Keratinocyte (primary cell): ENCODE data around the gene SIRT4. TPM values are rescaled to one million over a fixed set of nuclear protein-coding genes. Genes with fewer than 3 reads are reported as not detected.

Experiments used
- DNase-seq: peaks from one replicate; pipeline ENCODE4 v3.0.0-alpha.2; 2011; ENCODE audit warnings: low read depth, missing footprints, low spot score
- FAIRE-seq: peaks from 2 replicates; lab custom pipeline; 2011; peaks lifted over from hg19 to GRCh38; lab: Jason Lieb, UNC
- H2AFZ ChIP-seq: 2 replicates; pipeline ENCODE4 v1.6.0; 2012; ENCODE audit warnings: low read length, control low read depth, inconsistent platforms; ENCODE audit not compliant: control insufficient read depth
- H3K27ac ChIP-seq: 2 replicates; pipeline ENCODE4 v1.5.1; 2011; ENCODE audit warnings: low read length; ENCODE audit not compliant: control insufficient read depth, insufficient read depth
- H3K27me3 ChIP-seq: 3 replicates; pipeline ENCODE4 v1.6.0; 2011; ENCODE audit warnings: low read length; ENCODE audit not compliant: control insufficient read depth, insufficient read depth; ENCODE audit errors: extremely low read depth
- H3K36me3 ChIP-seq, 2 experiments: 2 replicates in 1 of 2; 3 replicates in 1 of 2; pipeline ENCODE4 v1.5.1; 2011; ENCODE audit warnings: low read length in 2 of 2, mild to moderate bottlenecking in 1 of 2; ENCODE audit not compliant: control insufficient read depth in 2 of 2, insufficient read depth in 2 of 2; ENCODE audit errors: extremely low read depth in 1 of 2
- H3K4me1 ChIP-seq: 3 replicates; pipeline ENCODE4 v1.5.1; 2011; ENCODE audit warnings: low read length; ENCODE audit not compliant: control insufficient read depth, insufficient read depth; ENCODE audit errors: extremely low read depth
- H3K4me2 ChIP-seq: 3 replicates; pipeline ENCODE4 v1.6.0; 2011; ENCODE audit warnings: low read depth, low read length; ENCODE audit not compliant: control insufficient read depth, insufficient read depth; ENCODE audit errors: extremely low read depth
- H3K4me3 ChIP-seq, 3 experiments: fragments of 200-600 bp in 1 of 3; sonication (generic) in 1 of 3; 2 replicates in 2 of 3; 3 replicates in 1 of 3; pipeline ENCODE4 v1.5.1; 2011 to 2016; ENCODE audit warnings: low read length in 3 of 3, mild to moderate bottlenecking in 3 of 3, control low read depth in 2 of 3, inconsistent platforms in 1 of 3, low read depth in 1 of 3, mixed read lengths in 1 of 3, mixed run types in 1 of 3, moderate library complexity in 1 of 3; ENCODE audit not compliant: control insufficient read depth in 2 of 3, insufficient read depth in 2 of 3; ENCODE audit errors: extremely low read depth in 1 of 3
- H3K79me2 ChIP-seq: 2 replicates; pipeline ENCODE4 v1.6.0; 2012; ENCODE audit warnings: low read length; ENCODE audit not compliant: control insufficient read depth, insufficient read depth
- H3K9ac ChIP-seq: 3 replicates; pipeline ENCODE4 v1.6.0; 2011; ENCODE audit warnings: low read length; ENCODE audit not compliant: control insufficient read depth, insufficient read depth; ENCODE audit errors: extremely low read depth
- H3K9me1 ChIP-seq: 3 replicates; pipeline ENCODE4 v1.6.0; 2011; ENCODE audit warnings: low read length; ENCODE audit not compliant: control insufficient read depth, insufficient read depth; ENCODE audit errors: extremely low read depth
- H3K9me3 ChIP-seq: 2 replicates; pipeline ENCODE4 v1.5.1; 2012; ENCODE audit warnings: low read depth, low read length; ENCODE audit not compliant: control insufficient read depth
- H4K20me1 ChIP-seq: 3 replicates; pipeline ENCODE4 v1.6.0; 2011; ENCODE audit warnings: low read length; ENCODE audit not compliant: control insufficient read depth, insufficient read depth; ENCODE audit errors: extremely low read depth
- CTCF ChIP-seq, 3 experiments: IDR thresholded peaks in 1 of 3; conservative IDR thresholded peaks in 1 of 3; optimal IDR thresholded peaks in 1 of 3; 2 replicates in 2 of 3; 3 replicates in 1 of 3; pipeline versions ENCODE3 to v1.5.1; 2011; ENCODE audit warnings: low read length in 3 of 3, mild to moderate bottlenecking in 3 of 3, moderate library complexity in 2 of 3, control low read depth in 1 of 3, inconsistent platforms in 1 of 3; ENCODE audit not compliant: insufficient read depth in 2 of 3; ENCODE audit errors: extremely low read depth in 1 of 3
- EZH2 ChIP-seq: IDR thresholded peaks from one replicate; pipeline ENCODE4 v1.6.1; 2012; ENCODE audit warnings: inconsistent platforms, mild to moderate bottlenecking, low read length, moderate library complexity
- dilution Hi-C: fragments of 300-500 bp; cut with MboI; formaldehyde crosslinking; loops from one replicate; pipeline ENCODE4 v1.7.0; 2020; ENCODE audit warnings: low sequenced_read_pairs; ENCODE audit not compliant: extremely low pct_ligation_motif_present
- polyA plus RNA-seq, 5 experiments: library from polyadenylated mRNA; depleted of rRNA in 3 of 5; stranded (reverse) in 3 of 5; stranded (forward) in 1 of 5; unstranded in 1 of 5; fragments of >200 nt; gene quantifications; 1 replicate in 1 of 5; 2 replicates in 3 of 5; 3 replicates in 1 of 5; pipeline versions ENCODE4 v1.2.1 to v1.2.3, GENCODE V29; 2011 to 2012; ENCODE audit warnings: missing spikeins in 2 of 5, low read depth in 1 of 5, low replicate concordance in 1 of 5

SIRT4 gene
- polyA plus RNA-seq, 1 donor (not counting 4 experiments of a cell fraction or from before 2014, with no cell fraction given) = 0.98 TPM

GRCh38 chr12:120278137-120279069 lies 23.7 kb upstream of the SIRT4 start:
- Histone ChIP-seq H3K4me1 (no peaks in the 10 kb centered on the region), H3K36me3 (no peaks in the 10 kb centered on the region), H3K9me3 (no peaks in the 10 kb centered on the region), H2AFZ (no peak overlapping the region), H3K27me3 (no peaks in the 10 kb centered on the region), H3K9ac (no peak overlapping the region), H4K20me1 (no peaks in the 10 kb centered on the region), H3K9me1 (no peaks in the 10 kb centered on the region), H3K27ac (no peak overlapping the region), H3K4me2 (no peak overlapping the region), H3K79me2 (no peaks in the 10 kb centered on the region), H3K4me3 (no peak overlapping the region)
- DNase-seq (no peak), FAIRE-seq (no peak)
- no peak for TF ChIP-seq CTCF (optimal IDR thresholded peaks at IDR 0.05 in 1 of 3, IDR thresholded peaks at IDR 0.05 in 1 of 3, conservative IDR thresholded peaks at IDR 0.05 in 1 of 3; ENCODE audit: extremely low read depth in 1 of 3, insufficient read depth in 2 of 3, low read length in 3 of 3)
- no peak for TF ChIP-seq EZH2
- dilution Hi-C loops = no loop called here

GRCh38 chr12:120283318-120283717 lies 18.8 kb upstream of the SIRT4 start:
- TF ChIP-seq CTCF (optimal IDR thresholded peaks at IDR 0.05 in 1 of 3, IDR thresholded peaks at IDR 0.05 in 1 of 3, conservative IDR thresholded peaks at IDR 0.05 in 1 of 3; ENCODE audit: extremely low read depth in 1 of 3, insufficient read depth in 2 of 3, low read length in 3 of 3) (no peak), EZH2 (no peak)
- no peaks in the 10 kb centered on the region for H3K36me3 ChIP-seq
- no peak overlapping the region for H3K4me2 ChIP-seq
- no peaks in the 10 kb centered on the region for H3K9me1 ChIP-seq
- dilution Hi-C loops = no loop called here
- no peak for DNase-seq
- H3K4me1 ChIP-seq = peaks cover 10% of the 10 kb centered on the region
- H3K27ac ChIP-seq = no peak overlapping the region
- no peak overlapping the region for H3K9ac ChIP-seq
- H3K27me3 ChIP-seq = no peaks in the 10 kb centered on the region
- H4K20me1 ChIP-seq = no peaks in the 10 kb centered on the region
- no peak overlapping the region for H2AFZ ChIP-seq
- FAIRE-seq = no peak
- no peak overlapping the region for H3K4me3 ChIP-seq
- no peaks in the 10 kb centered on the region for H3K79me2 ChIP-seq
- H3K9me3 ChIP-seq = no peaks in the 10 kb centered on the region
